HEK293 (cell line): ENCODE results near the gene SCGB1C2.
A peak's percentile ranks its signal among the peaks of the same experiment; 100 is the strongest.

ENCODE experiments used
- CTCF ChIA-PET: fragments of 350-600 bp; formaldehyde crosslinking; extraction: SDS; loops from one replicate; lab custom pipeline; 2021; ENCODE audit warnings: antibody characterized with exemption; lab: Yijun Ruan, JAX
- POLR2A ChIA-PET: fragments of 300-600 bp; formaldehyde crosslinking; extraction: SDS; loops from one replicate; lab custom pipeline; 2020; ENCODE audit warnings: antibody characterized with exemption, inconsistent platforms; lab: Yijun Ruan, JAX
- H3K27ac ChIP-seq: fragments of 200-500 bp; sonication (Bioruptor generic); 2 replicates; pipeline ENCODE4 v1.5.1; 2014; ENCODE audit warnings: low read depth, low read length, control low read depth, inconsistent platforms; ENCODE audit errors: extremely low read depth
- H3K36me3 ChIP-seq, 2 experiments: fragments of 200-500 bp in 1 of 2; sonication (Bioruptor generic) in 1 of 2; 1 replicate in 1 of 2; 2 replicates in 1 of 2; pipeline ENCODE4 v1.5.1; 2014 to 2017; ENCODE audit warnings: inconsistent platforms in 2 of 2, low read length in 2 of 2; ENCODE audit not compliant: control insufficient read depth in 2 of 2, insufficient read depth in 1 of 2
- H3K4me1 ChIP-seq: fragments of 200-500 bp; sonication (Bioruptor generic); 2 replicates; pipeline ENCODE4 v1.5.1; 2014; ENCODE audit warnings: mild to moderate bottlenecking, low read length, inconsistent platforms; ENCODE audit not compliant: control insufficient read depth, insufficient read depth
- H3K4me3 ChIP-seq: 2 replicates; pipeline ENCODE4 v1.5.1; 2011; ENCODE audit warnings: low read depth, mild to moderate bottlenecking, control low read depth, low read length, moderate library complexity
- H3K9me3 ChIP-seq: fragments of 200-500 bp; sonication (Bioruptor generic); 2 replicates; pipeline ENCODE4 v1.5.1; 2014; ENCODE audit warnings: low read depth, low read length, inconsistent platforms; ENCODE audit not compliant: control insufficient read depth, insufficient read depth
- GLIS2 ChIP-seq: fragments of 450-650 bp; formaldehyde crosslinking; IDR thresholded peaks from 2 replicates; pipeline ENCODE4 v1.5.1; 2016; ENCODE audit warnings: missing biosample characterization, missing genetic modification characterization
- IKZF3 ChIP-seq: fragments of 450-650 bp; IDR thresholded peaks from 2 replicates; pipeline ENCODE4 v1.5.0; 2018; ENCODE audit warnings: missing biosample characterization, mild to moderate bottlenecking, missing genetic modification characterization, moderate library complexity
- MZF1 ChIP-seq: fragments of 450-650 bp; formaldehyde crosslinking; IDR thresholded peaks from 2 replicates; pipeline ENCODE4 v1.5.1; 2017; ENCODE audit warnings: missing biosample characterization, missing genetic modification characterization, borderline replicate concordance
- OVOL3 ChIP-seq: fragments of 450-650 bp; formaldehyde crosslinking; IDR thresholded peaks from 2 replicates; pipeline ENCODE4 v1.5.1; 2016; ENCODE audit warnings: missing biosample characterization, missing genetic modification characterization
- PRDM1 ChIP-seq: fragments of 450-650 bp; formaldehyde crosslinking; IDR thresholded peaks from 2 replicates; pipeline ENCODE4; 2016; ENCODE audit warnings: missing biosample characterization, missing genetic modification characterization
- SP7 ChIP-seq: fragments of 450-650 bp; formaldehyde crosslinking; IDR thresholded peaks from 2 replicates; pipeline ENCODE4 v1.5.1; 2016; ENCODE audit warnings: missing biosample characterization, missing genetic modification characterization
- ZFHX2 ChIP-seq: fragments of 450-650 bp; formaldehyde crosslinking; conservative IDR thresholded peaks from 2 replicates; pipeline ENCODE4 v1.5.1; 2016; ENCODE audit warnings: missing biosample characterization, missing genetic modification characterization
- ZFP69B ChIP-seq: fragments of 450-650 bp; formaldehyde crosslinking; IDR thresholded peaks from 2 replicates; pipeline ENCODE4 v1.5.1; 2016; ENCODE audit warnings: missing biosample characterization, missing genetic modification characterization
- ZIC2 ChIP-seq: fragments of 450-650 bp; formaldehyde crosslinking; IDR thresholded peaks from 2 replicates; pipeline ENCODE4 v1.5.1; 2016; ENCODE audit warnings: missing biosample characterization, missing genetic modification characterization
- ZNF214 ChIP-seq: fragments of 450-650 bp; formaldehyde crosslinking; IDR thresholded peaks from 2 replicates; pipeline ENCODE4 v1.5.1; 2017; ENCODE audit warnings: missing biosample characterization, mild to moderate bottlenecking, missing genetic modification characterization, borderline replicate concordance
- ZNF24 ChIP-seq: fragments of 450-650 bp; formaldehyde crosslinking; IDR thresholded peaks from 2 replicates; pipeline ENCODE4 v1.5.1; 2016; ENCODE audit warnings: missing biosample characterization, missing genetic modification characterization
- ZNF354C ChIP-seq: fragments of 450-650 bp; formaldehyde crosslinking; IDR thresholded peaks from 2 replicates; pipeline ENCODE4 v1.5.1; 2016; ENCODE audit warnings: missing biosample characterization, missing genetic modification characterization, low read depth, borderline replicate concordance
- ZNF423 ChIP-seq: fragments of 450-650 bp; formaldehyde crosslinking; IDR thresholded peaks from 2 replicates; pipeline ENCODE4 v1.5.1; 2016; ENCODE audit warnings: missing biosample characterization, missing genetic modification characterization
- ZNF548 ChIP-seq: fragments of 450-650 bp; formaldehyde crosslinking; IDR thresholded peaks from 2 replicates; pipeline ENCODE4 v1.5.1; 2016; ENCODE audit warnings: missing biosample characterization, missing genetic modification characterization
- ZNF549 ChIP-seq: fragments of 450-650 bp; IDR thresholded peaks from 2 replicates; pipeline ENCODE4 v1.5.1; 2018; ENCODE audit warnings: missing biosample characterization, missing genetic modification characterization, mild to moderate bottlenecking, inconsistent platforms, moderate library complexity
- ZNF555 ChIP-seq: fragments of 450-650 bp; formaldehyde crosslinking; conservative IDR thresholded peaks from 2 replicates; pipeline ENCODE4 v1.5.1; 2017; ENCODE audit warnings: missing biosample characterization, mild to moderate bottlenecking, missing genetic modification characterization, inconsistent platforms
- ZNF561 ChIP-seq: fragments of 450-650 bp; IDR thresholded peaks from 2 replicates; pipeline ENCODE4 v1.5.1; 2018; ENCODE audit warnings: missing biosample characterization, missing genetic modification characterization, borderline replicate concordance
- ZNF571 ChIP-seq: fragments of 450-650 bp; formaldehyde crosslinking; IDR thresholded peaks from 2 replicates; pipeline ENCODE4 v1.5.0; 2017; ENCODE audit warnings: missing biosample characterization, missing genetic modification characterization
- ZNF621 ChIP-seq: fragments of 450-650 bp; formaldehyde crosslinking; IDR thresholded peaks from 2 replicates; pipeline ENCODE4 v1.5.1; 2017; ENCODE audit warnings: missing biosample characterization, missing genetic modification characterization
- ZNF777 ChIP-seq: fragments of 450-650 bp; formaldehyde crosslinking; IDR thresholded peaks from 2 replicates; pipeline ENCODE4 v1.5.1; 2017; ENCODE audit warnings: missing biosample characterization, missing genetic modification characterization, borderline replicate concordance
- ZNF792 ChIP-seq: fragments of 450-650 bp; formaldehyde crosslinking; IDR thresholded peaks from 2 replicates; pipeline ENCODE4 v1.5.1; 2016; ENCODE audit warnings: missing biosample characterization, missing genetic modification characterization
- ZSCAN16 ChIP-seq: fragments of 450-650 bp; formaldehyde crosslinking; IDR thresholded peaks from 2 replicates; pipeline ENCODE4 v1.5.1; 2016; ENCODE audit warnings: missing biosample characterization, missing genetic modification characterization
- TF ChIP-seq, protein P1 (sequence below): fragments of 450-650 bp; formaldehyde crosslinking; optimal IDR thresholded peaks from 2 replicates; pipeline ENCODE3; 2016; ENCODE audit warnings: missing biosample characterization, mild to moderate bottlenecking, missing genetic modification characterization
- TF ChIP-seq, protein P2 (sequence below): IDR thresholded peaks from 2 replicates; pipeline ENCODE4 v1.6.1; 2011; ENCODE audit warnings: mild to moderate bottlenecking, low read depth, low read length, borderline replicate concordance
- TF ChIP-seq, protein P3 (sequence below): fragments of 450-650 bp; formaldehyde crosslinking; IDR thresholded peaks from 2 replicates; pipeline ENCODE4 v1.5.1; 2016; ENCODE audit warnings: missing biosample characterization, missing genetic modification characterization

Gene SCGB1C2

DNA sequence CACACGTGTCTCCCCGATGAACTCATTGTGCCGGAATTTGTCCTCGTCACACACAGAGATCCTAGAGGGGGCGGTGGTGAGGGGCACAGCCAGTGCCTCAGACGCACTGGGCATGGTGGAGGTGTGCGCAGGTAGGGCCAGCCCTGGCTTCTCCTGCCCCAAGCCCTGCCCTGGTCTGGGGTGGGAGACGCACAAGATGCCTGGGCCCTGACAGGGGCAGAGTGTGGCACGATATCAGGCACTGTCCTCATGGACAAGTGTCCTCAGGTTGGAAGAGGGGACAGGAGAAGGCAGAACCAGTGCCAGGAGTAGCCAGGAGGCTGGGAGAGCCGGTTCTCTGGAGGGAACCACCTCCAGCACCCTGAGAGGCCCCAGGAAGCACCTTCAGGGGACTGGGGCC, 24.1 kb downstream of the SCGB1C2 start:
- Histone ChIP-seq H3K4me1 (no peaks in the 10 kb centered on the region), H3K4me3 (no peak overlapping the region), H3K9me3 (no peaks in the 10 kb centered on the region), H3K36me3 (no peaks in the 10 kb centered on the region), H3K27ac (no peak overlapping the region)
- no peak for TF ChIP-seq ZNF621 (tag by site-specific recombination)
- peak; percentile 4; the same call in 1 of the 2 replicates for TF ChIP-seq GLIS2 (tag by site-specific recombination)
- ChIA-PET CTCF (interaction anchor here (0.6 kb wide), 3 partner anchors 15 to 502 kb away, joined by 3 to 6 read pairs (median 3); no protein-coding TSS in a partner anchor), POLR2A (no interaction called here)

DNA sequence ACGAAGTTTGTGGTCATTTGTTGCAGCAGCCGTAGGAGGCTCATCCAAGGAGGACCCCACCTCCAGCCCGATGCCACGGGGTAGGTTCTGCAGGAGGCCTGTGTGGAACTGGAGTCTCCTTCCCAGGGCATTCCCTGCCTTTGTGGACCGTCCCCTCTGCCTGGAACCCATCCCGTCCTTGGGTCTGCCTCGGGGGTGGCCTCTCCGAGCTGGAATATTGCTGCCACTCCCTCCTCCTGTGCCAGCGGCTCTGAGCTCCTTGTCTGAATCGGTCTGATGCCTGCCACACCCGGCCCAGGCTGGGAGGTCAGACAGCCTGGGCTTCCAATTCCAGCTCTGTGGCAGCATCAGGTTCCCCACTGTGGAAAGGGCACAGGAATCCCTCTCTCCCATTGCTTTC, 25.3 kb downstream of the SCGB1C2 start:
- CTCF ChIA-PET: interaction anchor here (0.5 to 1.0 kb wide), 2 partner anchors 10 to 538 kb away, joined by 3 read pairs; no protein-coding TSS in a partner anchor
- no peak overlapping the region for H3K27ac ChIP-seq

DNA sequence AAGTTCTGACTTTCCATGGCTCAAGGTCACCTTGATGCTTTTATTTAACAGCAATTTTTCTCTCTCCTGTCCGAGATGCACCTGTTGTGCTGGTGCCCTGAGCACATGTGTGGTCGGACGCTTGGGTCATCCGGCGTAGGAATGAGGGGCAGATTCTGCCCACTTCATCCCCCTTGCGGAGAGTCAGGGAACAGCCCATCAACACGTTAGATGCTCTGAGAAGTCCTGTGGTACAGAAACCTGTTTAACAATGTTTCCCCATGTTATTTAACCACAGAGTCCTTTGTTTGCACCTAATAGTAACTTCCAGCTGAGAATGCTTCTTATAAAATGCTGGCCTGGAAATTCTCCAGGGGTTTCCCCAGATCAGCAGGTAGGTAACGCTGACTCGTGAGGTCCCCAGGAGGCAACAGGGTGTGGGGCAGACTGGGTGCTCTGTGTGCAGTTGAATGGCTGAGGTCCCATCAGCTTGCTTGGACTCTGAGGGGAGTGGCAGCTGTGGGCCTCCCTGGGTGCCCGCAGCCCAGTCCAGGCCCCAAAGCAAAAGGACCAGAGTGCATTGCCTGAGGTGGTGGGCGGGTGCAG, 26.2 kb downstream of the SCGB1C2 start:
- Histone ChIP-seq H3K27ac (no peak overlapping the region), H3K4me3 (no peak overlapping the region), H3K36me3 (no peaks in the 10 kb centered on the region), H3K9me3 (no peaks in the 10 kb centered on the region), H3K4me1 (no peaks in the 10 kb centered on the region)
- POLR2A ChIA-PET: no interaction called here
- TF ChIP-seq GLIS2 (tag by site-specific recombination) (0 out of 2 replicates have a peak, but pooled peaks have one; percentile 11), SP7 (tag by site-specific recombination) (no peak), ZSCAN16 (tag by site-specific recombination) (no peak), ZNF792 (no peak), ZIC2 (tag by site-specific recombination) (peak; percentile 63), ZNF561 (tag by site-specific recombination) (no peak), MZF1 (tag by site-specific recombination) (no peak), ZFHX2 (0 out of 2 replicates have a peak, but pooled peaks have one; percentile 17)
- TF ChIP-seq, protein P1, sequence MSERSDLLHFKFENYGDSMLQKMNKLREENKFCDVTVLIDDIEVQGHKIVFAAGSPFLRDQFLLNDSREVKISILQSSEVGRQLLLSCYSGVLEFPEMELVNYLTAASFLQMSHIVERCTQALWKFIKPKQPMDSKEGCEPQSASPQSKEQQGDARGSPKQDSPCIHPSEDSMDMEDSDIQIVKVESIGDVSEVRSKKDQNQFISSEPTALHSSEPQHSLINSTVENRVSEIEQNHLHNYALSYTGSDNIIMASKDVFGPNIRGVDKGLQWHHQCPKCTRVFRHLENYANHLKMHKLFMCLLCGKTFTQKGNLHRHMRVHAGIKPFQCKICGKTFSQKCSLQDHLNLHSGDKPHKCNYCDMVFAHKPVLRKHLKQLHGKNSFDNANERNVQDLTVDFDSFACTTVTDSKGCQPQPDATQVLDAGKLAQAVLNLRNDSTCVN: no peak
- TF ChIP-seq, protein P2, sequence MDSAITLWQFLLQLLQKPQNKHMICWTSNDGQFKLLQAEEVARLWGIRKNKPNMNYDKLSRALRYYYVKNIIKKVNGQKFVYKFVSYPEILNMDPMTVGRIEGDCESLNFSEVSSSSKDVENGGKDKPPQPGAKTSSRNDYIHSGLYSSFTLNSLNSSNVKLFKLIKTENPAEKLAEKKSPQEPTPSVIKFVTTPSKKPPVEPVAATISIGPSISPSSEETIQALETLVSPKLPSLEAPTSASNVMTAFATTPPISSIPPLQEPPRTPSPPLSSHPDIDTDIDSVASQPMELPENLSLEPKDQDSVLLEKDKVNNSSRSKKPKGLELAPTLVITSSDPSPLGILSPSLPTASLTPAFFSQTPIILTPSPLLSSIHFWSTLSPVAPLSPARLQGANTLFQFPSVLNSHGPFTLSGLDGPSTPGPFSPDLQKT: no peak
- CTCF ChIA-PET: interaction anchor here (1.6 to 2.1 kb wide), 2 partner anchors 145 to 222 kb away, joined by 3 to 10 read pairs; no protein-coding TSS in a partner anchor

More for the DNA sequence above, 25.3 kb downstream of the SCGB1C2 start:
- POLR2A ChIA-PET: interaction anchor here (0.6 kb wide), 1 partner anchor 16 kb away, joined by 4 read pairs; no protein-coding TSS in a partner anchor
- H3K9me3 ChIP-seq: no peaks in the 10 kb centered on the region
- TF ChIP-seq ZNF571 (tag by site-specific recombination) (no peak), ZNF555 (tag by site-specific recombination) (no peak), IKZF3 (no peak), ZFP69B (tag by site-specific recombination) (no peak), ZNF548 (no peak), ZNF777 (no peak), ZNF549 (no peak), PRDM1 (tag by site-specific recombination) (no peak), ZNF423 (tag by site-specific recombination) (no peak), ZNF24 (tag by site-specific recombination) (no peak), ZNF354C (no peak), ZNF214 (tag by site-specific recombination) (no peak), OVOL3 (tag by site-specific recombination) (no peak)
- TF ChIP-seq, protein P3, sequence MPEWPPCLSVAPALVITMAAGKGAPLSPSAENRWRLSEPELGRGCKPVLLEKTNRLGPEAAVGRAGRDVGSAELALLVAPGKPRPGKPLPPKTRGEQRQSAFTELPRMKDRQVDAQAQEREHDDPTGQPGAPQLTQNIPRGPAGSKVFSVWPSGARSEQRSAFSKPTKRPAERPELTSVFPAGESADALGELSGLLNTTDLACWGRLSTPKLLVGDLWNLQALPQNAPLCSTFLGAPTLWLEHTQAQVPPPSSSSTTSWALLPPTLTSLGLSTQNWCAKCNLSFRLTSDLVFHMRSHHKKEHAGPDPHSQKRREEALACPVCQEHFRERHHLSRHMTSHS (tag by site-specific recombination): no peak
- H3K4me1 ChIP-seq: no peaks in the 10 kb centered on the region
- no peak overlapping the region for H3K4me3 ChIP-seq
- no peaks in the 10 kb centered on the region for H3K36me3 ChIP-seq
